Panc1 (cell line): ENCODE measurements around the gene CLCN4. TPM values are rescaled to one million over a fixed set of nuclear protein-coding genes. Genes with fewer than 3 reads are reported as not detected.

Source experiments
- ATAC-seq: fragments of 200-7000 bp; cut with Tn5 transposase; 2 replicates; pipeline ENCODE4 v1.9.1; 2020; ENCODE audit warnings: mild to moderate bottlenecking, moderate library complexity
- BruUV-seq: library from RNA; stranded (reverse); fragments of 400-500 nt; replicated peaks from 2 replicates; lab custom pipeline; 2021; lab: Mats Ljungman, UMichigan
- CTCF ChIA-PET: fragments of 300-600 bp; sonication (Branson Sonifier 250); formaldehyde crosslinking; loops from one replicate; lab custom pipeline; 2022; ENCODE audit warnings: antibody characterized with exemption; lab: Charles Lee
- POLR2A ChIA-PET: fragments of 300-600 bp; sonication (Branson Sonifier 250); formaldehyde crosslinking; loops from one replicate; lab custom pipeline; 2022; ENCODE audit warnings: antibody characterized with exemption; lab: Charles Lee
- DNase-seq: peaks from one replicate; pipeline ENCODE4 v3.0.0-alpha.2; 2010; ENCODE audit warnings: low read depth, low spot score
- H3K27ac ChIP-seq: 2 replicates; pipeline ENCODE4 v1.5.1; 2011; ENCODE audit warnings: mild to moderate bottlenecking, low read length, inconsistent platforms
- H3K27me3 ChIP-seq: fragments of 200-500 bp; sonication (Bioruptor generic); 2 replicates; pipeline ENCODE4 v1.6.0; 2014; ENCODE audit warnings: low read length, inconsistent platforms; ENCODE audit not compliant: control insufficient read depth, insufficient read depth
- H3K36me3 ChIP-seq: fragments of 200-500 bp; sonication (Bioruptor generic); 2 replicates; pipeline ENCODE4 v1.5.1; 2014; ENCODE audit warnings: inconsistent platforms, mild to moderate bottlenecking, low read length, moderate library complexity; ENCODE audit not compliant: control insufficient read depth, insufficient read depth
- H3K4me1 ChIP-seq: 2 replicates; pipeline ENCODE4 v1.5.1; 2011; ENCODE audit warnings: inconsistent platforms, mild to moderate bottlenecking, low read length, moderate library complexity; ENCODE audit not compliant: control insufficient read depth, insufficient read depth
- H3K4me3 ChIP-seq, 2 experiments: 2 replicates each; pipeline ENCODE4 v1.5.1; 2011 to 2012; ENCODE audit warnings: low read depth in 2 of 2, low read length in 2 of 2, mild to moderate bottlenecking in 2 of 2, inconsistent platforms in 1 of 2, moderate library complexity in 1 of 2
- H3K9me3 ChIP-seq: fragments of 200-500 bp; sonication (Bioruptor generic); 2 replicates; pipeline ENCODE4 v1.5.1; 2014; ENCODE audit warnings: low read depth, mild to moderate bottlenecking, inconsistent platforms, low read length, moderate library complexity; ENCODE audit not compliant: control insufficient read depth, insufficient read depth
- POLR2AphosphoS5 ChIP-seq: IDR thresholded peaks from 2 replicates; pipeline ENCODE4 v1.6.1; 2012; ENCODE audit warnings: mild to moderate bottlenecking, low read depth, low read length, moderate library complexity
- REST ChIP-seq, 2 experiments: IDR thresholded peaks; 2 replicates each; pipeline ENCODE4 v1.6.1; 2011 to 2012; ENCODE audit warnings: low read depth in 2 of 2, control low read depth in 1 of 2, low read length in 1 of 2, mild to moderate bottlenecking in 1 of 2, moderate library complexity in 1 of 2; ENCODE audit not compliant: insufficient read depth in 1 of 2
- SIN3A ChIP-seq: IDR thresholded peaks from 2 replicates; pipeline ENCODE4 v1.6.1; 2012; ENCODE audit warnings: low read depth, mild to moderate bottlenecking, low read length, moderate library complexity, borderline replicate concordance; ENCODE audit not compliant: insufficient read depth
- TCF7L2 ChIP-seq: IDR thresholded peaks from 2 replicates; pipeline ENCODE4 v1.6.1; 2011; ENCODE audit warnings: mild to moderate bottlenecking, low read depth, low read length, inconsistent platforms
- in situ Hi-C: cut with HindIII; loops from 2 replicates; pipeline ENCODE4 v1.10.0; 2016; ENCODE audit warnings: low sequenced_read_pairs, low pct_unique_long_range_greater_than_20kb
- intact Hi-C: fragments of 100-400 bp; cut with micrococcal nuclease; formaldehyde crosslinking; loops from one replicate; pipeline ENCODE4 v1.10.0; 2022; ENCODE audit not compliant: unreplicated experiment
- total RNA-seq: library from RNA; stranded (reverse); gene quantifications from one replicate; pipeline ENCODE4 v1.2.1, GENCODE V29; 2021; ENCODE audit not compliant: unreplicated experiment
- TF ChIP-seq, protein P1 (sequence below): fragments of 450-650 bp; IDR thresholded peaks from 2 replicates; pipeline ENCODE4 v1.5.1; 2017; ENCODE audit warnings: mild to moderate bottlenecking

CLCN4 gene
- total RNA-seq, 1 experiment from 2014 or later: 2.5 TPM

DNA sequence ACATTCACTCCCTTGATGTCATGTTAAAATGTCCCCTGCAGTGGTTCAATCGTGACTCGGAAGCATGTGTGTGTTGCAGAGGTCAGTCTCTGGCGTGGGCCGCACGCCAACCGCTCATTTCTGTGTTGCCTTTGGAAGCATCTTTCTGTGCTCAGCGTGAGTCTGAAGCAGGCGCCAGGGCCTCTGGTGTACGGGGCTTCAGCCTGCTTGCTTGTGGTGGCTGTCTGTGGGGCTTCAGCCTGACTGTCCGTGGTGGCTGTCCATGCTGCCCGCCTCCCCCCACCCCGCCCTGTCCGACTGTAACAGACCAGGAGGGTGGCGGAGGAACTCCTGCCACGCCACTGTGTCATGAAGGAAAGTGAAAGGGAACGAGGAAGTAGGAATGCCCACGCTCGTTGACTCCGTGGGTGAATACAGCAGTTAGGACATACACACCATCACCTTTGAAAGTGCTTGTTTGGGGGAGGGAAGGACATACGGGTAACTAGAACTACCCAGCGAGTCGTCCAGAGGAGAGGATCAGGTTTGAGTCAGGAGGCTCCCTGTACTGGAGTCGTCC is 14.7 kb upstream of the CLCN4 start:
- no peak for DNase-seq
- ChIA-PET POLR2A (no interaction called here), CTCF (no interaction called here)
- H3K4me1 ChIP-seq: no peaks in the 10 kb centered on the region
- BruUV-seq: no TSS peak
- in situ Hi-C loops (no loop called here), intact Hi-C loops (no loop called here)
- no peaks in the 10 kb centered on the region for H3K27me3 ChIP-seq
- no peaks in the 10 kb centered on the region for H3K36me3 ChIP-seq
- H3K27ac ChIP-seq: no peak overlapping the region
- H3K4me3 ChIP-seq: no peak overlapping the region
- no peak for ATAC-seq
- TF ChIP-seq REST (IDR thresholded peaks at IDR 0.05; ENCODE audit: insufficient read depth in 1 of 2, low read depth in 2 of 2, low read length in 1 of 2): no peak
- TF ChIP-seq, protein P1, sequence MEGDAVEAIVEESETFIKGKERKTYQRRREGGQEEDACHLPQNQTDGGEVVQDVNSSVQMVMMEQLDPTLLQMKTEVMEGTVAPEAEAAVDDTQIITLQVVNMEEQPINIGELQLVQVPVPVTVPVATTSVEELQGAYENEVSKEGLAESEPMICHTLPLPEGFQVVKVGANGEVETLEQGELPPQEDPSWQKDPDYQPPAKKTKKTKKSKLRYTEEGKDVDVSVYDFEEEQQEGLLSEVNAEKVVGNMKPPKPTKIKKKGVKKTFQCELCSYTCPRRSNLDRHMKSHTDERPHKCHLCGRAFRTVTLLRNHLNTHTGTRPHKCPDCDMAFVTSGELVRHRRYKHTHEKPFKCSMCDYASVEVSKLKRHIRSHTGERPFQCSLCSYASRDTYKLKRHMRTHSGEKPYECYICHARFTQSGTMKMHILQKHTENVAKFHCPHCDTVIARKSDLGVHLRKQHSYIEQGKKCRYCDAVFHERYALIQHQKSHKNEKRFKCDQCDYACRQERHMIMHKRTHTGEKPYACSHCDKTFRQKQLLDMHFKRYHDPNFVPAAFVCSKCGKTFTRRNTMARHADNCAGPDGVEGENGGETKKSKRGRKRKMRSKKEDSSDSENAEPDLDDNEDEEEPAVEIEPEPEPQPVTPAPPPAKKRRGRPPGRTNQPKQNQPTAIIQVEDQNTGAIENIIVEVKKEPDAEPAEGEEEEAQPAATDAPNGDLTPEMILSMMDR: no peak
- TF ChIP-seq POLR2AphosphoS5: no peak
- no peak for TF ChIP-seq SIN3A
- TF ChIP-seq TCF7L2: no peak
- no peaks in the 10 kb centered on the region for H3K9me3 ChIP-seq

DNA sequence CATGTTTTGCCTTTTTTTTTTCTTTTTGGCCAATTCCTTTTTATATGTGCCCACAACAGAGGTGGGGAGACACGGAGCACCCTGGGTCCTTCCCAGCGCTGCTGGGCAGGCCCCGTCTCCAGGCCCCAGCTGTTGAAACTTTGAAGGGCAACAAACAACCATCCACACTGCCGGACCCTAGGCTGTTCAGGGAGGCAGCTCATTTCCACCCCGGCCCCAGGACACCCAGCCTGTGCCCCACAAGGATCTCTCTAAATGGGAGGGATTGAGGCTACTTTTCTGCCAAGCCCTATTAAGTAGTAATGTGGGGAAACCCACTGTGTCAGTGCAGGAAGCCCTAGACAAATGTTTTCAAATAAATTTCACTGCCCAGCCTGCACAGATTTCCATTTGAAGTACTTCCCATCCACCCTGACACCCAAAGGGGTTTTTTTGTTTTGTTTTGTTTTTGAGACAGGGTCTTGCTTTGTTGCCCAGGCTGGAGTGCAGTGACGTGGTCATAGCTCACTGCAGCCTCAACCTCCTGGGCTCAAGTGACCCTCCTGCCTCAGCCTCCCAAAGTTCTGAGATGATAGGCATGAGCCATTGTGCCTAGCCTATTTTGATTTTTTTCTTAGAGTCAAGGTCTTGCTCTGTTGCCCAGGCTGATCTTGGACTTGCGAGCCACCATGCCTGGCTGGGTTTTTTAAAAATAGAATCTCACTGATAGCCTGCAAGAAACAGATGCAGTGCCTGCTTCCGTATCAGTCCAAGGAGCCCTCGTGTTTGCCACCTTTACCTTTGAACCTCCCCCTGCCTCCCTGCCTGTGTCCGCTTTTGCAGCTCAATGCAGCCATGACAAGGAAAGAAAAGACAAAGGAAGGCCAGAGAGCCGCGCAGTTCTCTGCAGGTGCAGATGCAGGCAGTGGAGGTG is 13.4 kb upstream of the CLCN4 start:
- no peak for ATAC-seq
- TF ChIP-seq TCF7L2: no peak
- TF ChIP-seq REST (IDR thresholded peaks at IDR 0.05; ENCODE audit: insufficient read depth in 1 of 2, low read depth in 2 of 2, low read length in 1 of 2): no peak
- TF ChIP-seq, protein P1: no peak
- POLR2A ChIA-PET: no interaction called here

More for the DNA sequence above, 13.4 kb upstream of the CLCN4 start:
- in situ Hi-C loops (no loop called here), intact Hi-C loops (no loop called here)
- no peak for DNase-seq
- Histone ChIP-seq H3K27ac (no peak overlapping the region), H3K27me3 (no peaks in the 10 kb centered on the region), H3K9me3 (no peaks in the 10 kb centered on the region), H3K4me3 (no peak overlapping the region), H3K36me3 (no peaks in the 10 kb centered on the region), H3K4me1 (no peaks in the 10 kb centered on the region)
- CTCF ChIA-PET: no interaction called here
- BruUV-seq: no TSS peak
